Measurements from ENCODE around the gene TSPAN9. TPM values are rescaled to one million over a fixed set of nuclear protein-coding genes. Genes with fewer than 3 reads are reported as not detected.

TSPAN9 gene
- total RNA-seq, 2 donors from 2014 or later: 39.5 to 50.2 TPM

- Histone ChIP-seq H3K36me3 (no peaks in the 10 kb centered on the region), H3K27me3 (replicated peaks; ENCODE audit: insufficient read depth) (no peaks in the 10 kb centered on the region), H3K9me3 (no peaks in the 10 kb centered on the region), H3K27ac (peak overlapping the region; percentile 82 to 95), H3K4me1 (ENCODE audit: control insufficient read depth in 1 of 2, low read depth in 2 of 2) (peaks cover 29 to 59% of the 10 kb centered on the region in 2 donors), H3K4me3 (no peak overlapping the region)
- ATAC-seq (ENCODE audit: insufficient number of reproducible peaks, low FRiP score, low read depth) (no peak), DNase-seq (ENCODE audit: low spot score) (no peak)
- no peak for TF ChIP-seq CTCF (IDR thresholded peaks at IDR 0.05)
These were observed 172.1 kb downstream of the TSPAN9 start for GRCh38 chr12:3249081-3249800.

GRCh38 chr12:3250034-3250433, 172.9 kb downstream of the TSPAN9 start:
- H3K27ac ChIP-seq: peak overlapping the region; percentile 82 to 95
- no peak for ATAC-seq (ENCODE audit: insufficient number of reproducible peaks, low FRiP score, low read depth)
- DNase-seq (ENCODE audit: low spot score): no peak
- no peak for TF ChIP-seq CTCF (IDR thresholded peaks at IDR 0.05)
- H3K36me3 ChIP-seq: no peaks in the 10 kb centered on the region
- H3K27me3 ChIP-seq (replicated peaks; ENCODE audit: insufficient read depth): no peaks in the 10 kb centered on the region
- H3K4me3 ChIP-seq: no peak overlapping the region
- no peaks in the 10 kb centered on the region for H3K9me3 ChIP-seq
- peaks cover 29 to 63% of the 10 kb centered on the region in 2 donors for H3K4me1 ChIP-seq (ENCODE audit: control insufficient read depth in 1 of 2, low read depth in 2 of 2)

- H3K9me3 ChIP-seq: no peaks in the 10 kb centered on the region
- no peaks in the 10 kb centered on the region for H3K27me3 ChIP-seq (replicated peaks; ENCODE audit: insufficient read depth)
- H3K36me3 ChIP-seq: no peaks in the 10 kb centered on the region
- ATAC-seq (ENCODE audit: insufficient number of reproducible peaks, low FRiP score, low read depth) (peak; percentile 62), DNase-seq (ENCODE audit: low spot score) (peak; percentile 56)
- H3K4me3 ChIP-seq: no peak overlapping the region
- H3K4me1 ChIP-seq (ENCODE audit: control insufficient read depth in 1 of 2, low read depth in 2 of 2): peaks cover 29 to 63% of the 10 kb centered on the region in 2 donors
- peak overlapping the region; percentile 82 to 95 for H3K27ac ChIP-seq
- no peak for TF ChIP-seq CTCF (IDR thresholded peaks at IDR 0.05)
These were observed 173.4 kb downstream of the TSPAN9 start for GRCh38 chr12:3250576-3250975.

- no peak overlapping the region for H3K4me3 ChIP-seq
- DNase-seq (ENCODE audit: low spot score) (no peak), ATAC-seq (ENCODE audit: insufficient number of reproducible peaks, low FRiP score, low read depth) (no peak)
- H3K9me3 ChIP-seq: no peaks in the 10 kb centered on the region
- no peaks in the 10 kb centered on the region for H3K36me3 ChIP-seq
- TF ChIP-seq CTCF (IDR thresholded peaks at IDR 0.05): no peak
- no peaks in the 10 kb centered on the region for H3K27me3 ChIP-seq (replicated peaks; ENCODE audit: insufficient read depth)
- H3K4me1 ChIP-seq (ENCODE audit: control insufficient read depth in 1 of 2, low read depth in 2 of 2): peaks cover 29 to 67% of the 10 kb centered on the region in 2 donors
- H3K27ac ChIP-seq: peak overlapping the region; percentile 82 to 95
These were observed 173.9 kb downstream of the TSPAN9 start for GRCh38 chr12:3251067-3251466.

GRCh38 chr12:3251691-3252090, 174.5 kb downstream of the TSPAN9 start:
- peak overlapping the region; percentile 82 to 95 for H3K27ac ChIP-seq
- no peak for DNase-seq (ENCODE audit: low spot score)
- TF ChIP-seq CTCF (IDR thresholded peaks at IDR 0.05): no peak

More at GRCh38 chr12:3251691-3252090, 174.5 kb downstream of the TSPAN9 start:
- Histone ChIP-seq H3K4me3 (peak overlapping the region; percentile 37), H3K4me1 (ENCODE audit: control insufficient read depth in 1 of 2, low read depth in 2 of 2) (peaks cover 29 to 70% of the 10 kb centered on the region in 2 donors), H3K36me3 (no peaks in the 10 kb centered on the region), H3K27me3 (replicated peaks; ENCODE audit: insufficient read depth) (no peaks in the 10 kb centered on the region), H3K9me3 (no peaks in the 10 kb centered on the region)
- no peak for ATAC-seq (ENCODE audit: insufficient number of reproducible peaks, low FRiP score, low read depth)

Measured in thoracic aorta (tissue), 2 donors.